Keratinocyte (primary cell): ENCODE measurements around the gene PTGDS. TPM values are rescaled to one million over a fixed set of nuclear protein-coding genes. Genes with fewer than 3 reads are reported as not detected.

Experiments
- DNase-seq: peaks from one replicate; pipeline ENCODE4 v3.0.0-alpha.2; 2011; ENCODE audit warnings: low read depth, missing footprints, low spot score
- FAIRE-seq: peaks from 2 replicates; lab custom pipeline; 2011; peaks lifted over from hg19 to GRCh38; lab: Jason Lieb, UNC
- H2AFZ ChIP-seq: 2 replicates; pipeline ENCODE4 v1.6.0; 2012; ENCODE audit warnings: low read length, control low read depth, inconsistent platforms; ENCODE audit not compliant: control insufficient read depth
- H3K27ac ChIP-seq: 2 replicates; pipeline ENCODE4 v1.5.1; 2011; ENCODE audit warnings: low read length; ENCODE audit not compliant: control insufficient read depth, insufficient read depth
- H3K27me3 ChIP-seq: 3 replicates; pipeline ENCODE4 v1.6.0; 2011; ENCODE audit warnings: low read length; ENCODE audit not compliant: control insufficient read depth, insufficient read depth; ENCODE audit errors: extremely low read depth
- H3K36me3 ChIP-seq, 2 experiments: 2 replicates in 1 of 2; 3 replicates in 1 of 2; pipeline ENCODE4 v1.5.1; 2011; ENCODE audit warnings: low read length in 2 of 2, mild to moderate bottlenecking in 1 of 2; ENCODE audit not compliant: control insufficient read depth in 2 of 2, insufficient read depth in 2 of 2; ENCODE audit errors: extremely low read depth in 1 of 2
- H3K4me1 ChIP-seq: 3 replicates; pipeline ENCODE4 v1.5.1; 2011; ENCODE audit warnings: low read length; ENCODE audit not compliant: control insufficient read depth, insufficient read depth; ENCODE audit errors: extremely low read depth
- H3K4me2 ChIP-seq: 3 replicates; pipeline ENCODE4 v1.6.0; 2011; ENCODE audit warnings: low read depth, low read length; ENCODE audit not compliant: control insufficient read depth, insufficient read depth; ENCODE audit errors: extremely low read depth
- H3K4me3 ChIP-seq, 3 experiments: fragments of 200-600 bp in 1 of 3; sonication (generic) in 1 of 3; 2 replicates in 2 of 3; 3 replicates in 1 of 3; pipeline ENCODE4 v1.5.1; 2011 to 2016; ENCODE audit warnings: low read length in 3 of 3, mild to moderate bottlenecking in 3 of 3, control low read depth in 2 of 3, inconsistent platforms in 1 of 3, low read depth in 1 of 3, mixed read lengths in 1 of 3, mixed run types in 1 of 3, moderate library complexity in 1 of 3; ENCODE audit not compliant: control insufficient read depth in 2 of 3, insufficient read depth in 2 of 3; ENCODE audit errors: extremely low read depth in 1 of 3
- H3K79me2 ChIP-seq: 2 replicates; pipeline ENCODE4 v1.6.0; 2012; ENCODE audit warnings: low read length; ENCODE audit not compliant: control insufficient read depth, insufficient read depth
- H3K9ac ChIP-seq: 3 replicates; pipeline ENCODE4 v1.6.0; 2011; ENCODE audit warnings: low read length; ENCODE audit not compliant: control insufficient read depth, insufficient read depth; ENCODE audit errors: extremely low read depth
- H3K9me1 ChIP-seq: 3 replicates; pipeline ENCODE4 v1.6.0; 2011; ENCODE audit warnings: low read length; ENCODE audit not compliant: control insufficient read depth, insufficient read depth; ENCODE audit errors: extremely low read depth
- H3K9me3 ChIP-seq: 2 replicates; pipeline ENCODE4 v1.5.1; 2012; ENCODE audit warnings: low read depth, low read length; ENCODE audit not compliant: control insufficient read depth
- H4K20me1 ChIP-seq: 3 replicates; pipeline ENCODE4 v1.6.0; 2011; ENCODE audit warnings: low read length; ENCODE audit not compliant: control insufficient read depth, insufficient read depth; ENCODE audit errors: extremely low read depth
- EZH2 ChIP-seq: IDR thresholded peaks from one replicate; pipeline ENCODE4 v1.6.1; 2012; ENCODE audit warnings: inconsistent platforms, mild to moderate bottlenecking, low read length, moderate library complexity
- dilution Hi-C: fragments of 300-500 bp; cut with MboI; formaldehyde crosslinking; loops from one replicate; pipeline ENCODE4 v1.7.0; 2020; ENCODE audit warnings: low sequenced_read_pairs; ENCODE audit not compliant: extremely low pct_ligation_motif_present
- polyA plus RNA-seq, 5 experiments: library from polyadenylated mRNA; depleted of rRNA in 3 of 5; stranded (reverse) in 3 of 5; stranded (forward) in 1 of 5; unstranded in 1 of 5; fragments of >200 nt; gene quantifications; 1 replicate in 1 of 5; 2 replicates in 3 of 5; 3 replicates in 1 of 5; pipeline versions ENCODE4 v1.2.1 to v1.2.3, GENCODE V29; 2011 to 2012; ENCODE audit warnings: missing spikeins in 2 of 5, low read depth in 1 of 5, low replicate concordance in 1 of 5
- TF ChIP-seq, protein P1 (sequence below), 3 experiments: IDR thresholded peaks in 1 of 3; conservative IDR thresholded peaks in 1 of 3; optimal IDR thresholded peaks in 1 of 3; 2 replicates in 2 of 3; 3 replicates in 1 of 3; pipeline versions ENCODE3 to v1.5.1; 2011; ENCODE audit warnings: low read length in 3 of 3, mild to moderate bottlenecking in 3 of 3, moderate library complexity in 2 of 3, control low read depth in 1 of 3, inconsistent platforms in 1 of 3; ENCODE audit not compliant: insufficient read depth in 2 of 3; ENCODE audit errors: extremely low read depth in 1 of 3

The PTGDS gene
- polyA plus RNA-seq, 1 donor (not counting 4 experiments of a cell fraction or from before 2014, with no cell fraction given) = not detected

DNA sequence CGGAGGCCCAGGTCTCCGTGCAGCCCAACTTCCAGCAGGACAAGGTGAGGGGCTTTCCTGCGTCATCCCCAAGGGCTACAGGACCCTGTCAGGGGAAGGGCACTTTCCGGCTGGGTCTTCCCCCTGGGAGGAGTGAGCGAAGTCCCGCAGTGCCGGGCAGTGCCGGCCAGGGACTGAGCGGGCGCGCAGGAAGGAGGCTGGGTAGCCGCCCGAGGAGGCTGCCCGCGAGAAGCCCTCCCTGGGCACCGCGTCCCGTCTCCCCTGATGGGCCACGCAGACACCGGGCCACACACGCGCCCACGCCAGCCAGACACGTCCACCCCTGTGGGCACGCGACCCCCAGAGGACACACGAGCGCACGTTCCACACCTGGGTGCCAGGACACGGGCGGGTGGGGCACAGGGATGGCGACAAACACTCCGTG, 357 bp downstream of the PTGDS start:
- H3K9me3 ChIP-seq = no peaks in the 10 kb centered on the region
- H3K4me1 ChIP-seq = peaks cover 8% of the 10 kb centered on the region
- DNase-seq (no peak), FAIRE-seq (no peak)
- no peaks in the 10 kb centered on the region for H3K27me3 ChIP-seq
- H3K4me2 ChIP-seq = peak overlapping the region; percentile 74
- no peak for TF ChIP-seq EZH2
- TF ChIP-seq, protein P1, sequence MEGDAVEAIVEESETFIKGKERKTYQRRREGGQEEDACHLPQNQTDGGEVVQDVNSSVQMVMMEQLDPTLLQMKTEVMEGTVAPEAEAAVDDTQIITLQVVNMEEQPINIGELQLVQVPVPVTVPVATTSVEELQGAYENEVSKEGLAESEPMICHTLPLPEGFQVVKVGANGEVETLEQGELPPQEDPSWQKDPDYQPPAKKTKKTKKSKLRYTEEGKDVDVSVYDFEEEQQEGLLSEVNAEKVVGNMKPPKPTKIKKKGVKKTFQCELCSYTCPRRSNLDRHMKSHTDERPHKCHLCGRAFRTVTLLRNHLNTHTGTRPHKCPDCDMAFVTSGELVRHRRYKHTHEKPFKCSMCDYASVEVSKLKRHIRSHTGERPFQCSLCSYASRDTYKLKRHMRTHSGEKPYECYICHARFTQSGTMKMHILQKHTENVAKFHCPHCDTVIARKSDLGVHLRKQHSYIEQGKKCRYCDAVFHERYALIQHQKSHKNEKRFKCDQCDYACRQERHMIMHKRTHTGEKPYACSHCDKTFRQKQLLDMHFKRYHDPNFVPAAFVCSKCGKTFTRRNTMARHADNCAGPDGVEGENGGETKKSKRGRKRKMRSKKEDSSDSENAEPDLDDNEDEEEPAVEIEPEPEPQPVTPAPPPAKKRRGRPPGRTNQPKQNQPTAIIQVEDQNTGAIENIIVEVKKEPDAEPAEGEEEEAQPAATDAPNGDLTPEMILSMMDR (optimal IDR thresholded peaks at IDR 0.05 in 1 of 3, IDR thresholded peaks at IDR 0.05 in 1 of 3, conservative IDR thresholded peaks at IDR 0.05 in 1 of 3; ENCODE audit: extremely low read depth in 1 of 3, insufficient read depth in 2 of 3, low read length in 3 of 3) = no peak
- no peaks in the 10 kb centered on the region for H3K79me2 ChIP-seq
- no peaks in the 10 kb centered on the region for H3K9me1 ChIP-seq
- no peaks in the 10 kb centered on the region for H4K20me1 ChIP-seq
- no peak overlapping the region for H3K9ac ChIP-seq
- no peak overlapping the region for H2AFZ ChIP-seq
- H3K36me3 ChIP-seq = no peaks in the 10 kb centered on the region
- no peak overlapping the region for H3K27ac ChIP-seq
- H3K4me3 ChIP-seq = peak overlapping the region in 1 of 3 experiments; percentile 34
- dilution Hi-C loops = no loop called here

- Histone ChIP-seq H3K27me3 (no peaks in the 10 kb centered on the region), H3K27ac (no peak overlapping the region), H3K36me3 (no peaks in the 10 kb centered on the region), H4K20me1 (no peaks in the 10 kb centered on the region), H3K79me2 (no peaks in the 10 kb centered on the region), H3K4me1 (peaks cover 8% of the 10 kb centered on the region), H3K4me2 (peak overlapping the region; percentile 74), H3K9me1 (no peaks in the 10 kb centered on the region), H3K9ac (no peak overlapping the region), H3K9me3 (no peaks in the 10 kb centered on the region), H3K4me3 (peak overlapping the region in 2 of 3 experiments; percentile 34 to 38), H2AFZ (peak overlapping the region; percentile 26)
- DNase-seq (no peak), FAIRE-seq (no peak)
- TF ChIP-seq, protein P1 (optimal IDR thresholded peaks at IDR 0.05 in 1 of 3, IDR thresholded peaks at IDR 0.05 in 1 of 3, conservative IDR thresholded peaks at IDR 0.05 in 1 of 3; ENCODE audit: extremely low read depth in 1 of 3, insufficient read depth in 2 of 3, low read length in 3 of 3) = no peak
- dilution Hi-C loops = no loop called here
Measured at GRCh38 chr9:136978073-136978864, 965 bp downstream of the PTGDS start.
